HG02642 (cell line): ENCODE results near the gene ZBED1.
"Not testable (repeated sequence)": the region's sequence is repeated elsewhere in the genome, so short reads cannot be mapped to it uniquely, and the experiment has no call there.

ENCODE experiments used
- ATAC-seq: cut with Tn5 transposase; IDR thresholded peaks from one replicate; pipeline ENCODE4 v1.9.1; 2021; ENCODE audit warnings: mild to moderate bottlenecking; ENCODE audit not compliant: unreplicated experiment, poor library complexity

Gene ZBED1

GRCh38 chrX:2478546-2479419, 22.0 kb downstream of the ZBED1 start:
- no peak for ATAC-seq

- not testable (repeated sequence) for ATAC-seq
These were observed 23.5 kb downstream of the ZBED1 start for GRCh38 chrX:2477313-2477712.

- ATAC-seq = no peak
These were observed 25.6 kb downstream of the ZBED1 start for GRCh38 chrX:2474963-2475726.

- ATAC-seq = no peak
These were observed 26.4 kb downstream of the ZBED1 start for GRCh38 chrX:2474280-2474962.

- ATAC-seq = not testable (repeated sequence)
These were observed 27.7 kb downstream of the ZBED1 start for GRCh38 chrX:2473064-2473463.

GRCh38 chrX:2471641-2472040, 29.1 kb downstream of the ZBED1 start:
- ATAC-seq = no peak

GRCh38 chrX:2471126-2471525, 29.6 kb downstream of the ZBED1 start:
- ATAC-seq = not testable (repeated sequence)

- ATAC-seq = not testable (repeated sequence)
These were observed 30.9 kb downstream of the ZBED1 start for GRCh38 chrX:2469852-2470251.

- ATAC-seq = no peak
These were observed 31.5 kb downstream of the ZBED1 start for GRCh38 chrX:2469196-2469685.

- ATAC-seq = no peak
These were observed 32.2 kb downstream of the ZBED1 start for GRCh38 chrX:2468261-2469195.

- no peak for ATAC-seq
These were observed 33.7 kb downstream of the ZBED1 start for GRCh38 chrX:2466876-2467656.

- ATAC-seq = no peak
These were observed 36.1 kb downstream of the ZBED1 start for GRCh38 chrX:2464677-2465166.

- ATAC-seq = no peak
These were observed 36.7 kb downstream of the ZBED1 start for GRCh38 chrX:2463973-2464676.

- not testable (repeated sequence) for ATAC-seq
These were observed 37.3 kb downstream of the ZBED1 start for GRCh38 chrX:2463481-2463880.

GRCh38 chrX:2462780-2463179, 38.0 kb downstream of the ZBED1 start:
- no peak for ATAC-seq

GRCh38 chrX:2462074-2462473, 38.7 kb downstream of the ZBED1 start:
- ATAC-seq = no peak

GRCh38 chrX:2461711-2462016, 39.1 kb downstream of the ZBED1 start:
- no peak for ATAC-seq
